OCI-LY7 (cell line): Measurements from ENCODE around the gene KLF15.

Experiments
- EZH2phosphoT487 ChIP-seq: fragments of 200-600 bp; sonication (generic); IDR thresholded peaks from 2 replicates; pipeline ENCODE4 v1.6.1; 2018; ENCODE audit warnings: low read depth, borderline replicate concordance, mild to moderate bottlenecking, mixed run types, antibody characterized with exemption, low read length, moderate library complexity, mixed read lengths
- TF ChIP-seq, protein P1 (sequence below): fragments of 200-600 bp; sonication (generic); conservative IDR thresholded peaks from 2 replicates; pipeline ENCODE4 v1.5.1; 2014; ENCODE audit warnings: mild to moderate bottlenecking, antibody characterized with exemption, low read length, moderate library complexity, mixed read lengths

DNA sequence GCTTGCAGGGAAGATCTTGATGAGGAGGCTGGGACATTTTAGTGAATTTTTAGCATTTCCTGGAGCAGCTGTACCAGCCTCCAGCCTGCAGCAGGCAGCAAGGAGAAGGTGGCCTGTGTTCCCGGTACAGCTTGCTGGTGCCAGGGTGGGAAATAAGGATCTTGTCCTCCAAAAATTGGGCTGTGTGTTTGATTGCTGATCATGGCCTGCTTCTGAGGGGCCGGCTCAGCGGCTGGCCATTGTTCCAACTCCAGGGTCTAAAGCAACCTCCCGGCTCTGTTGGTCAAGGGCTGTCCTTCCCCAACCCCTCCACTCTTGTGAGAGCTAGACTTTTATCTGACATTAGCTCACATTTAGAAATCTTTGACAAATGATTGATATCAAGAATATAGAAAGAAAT lies 42.5 kb upstream of the KLF15 start:
- TF ChIP-seq, protein P1, sequence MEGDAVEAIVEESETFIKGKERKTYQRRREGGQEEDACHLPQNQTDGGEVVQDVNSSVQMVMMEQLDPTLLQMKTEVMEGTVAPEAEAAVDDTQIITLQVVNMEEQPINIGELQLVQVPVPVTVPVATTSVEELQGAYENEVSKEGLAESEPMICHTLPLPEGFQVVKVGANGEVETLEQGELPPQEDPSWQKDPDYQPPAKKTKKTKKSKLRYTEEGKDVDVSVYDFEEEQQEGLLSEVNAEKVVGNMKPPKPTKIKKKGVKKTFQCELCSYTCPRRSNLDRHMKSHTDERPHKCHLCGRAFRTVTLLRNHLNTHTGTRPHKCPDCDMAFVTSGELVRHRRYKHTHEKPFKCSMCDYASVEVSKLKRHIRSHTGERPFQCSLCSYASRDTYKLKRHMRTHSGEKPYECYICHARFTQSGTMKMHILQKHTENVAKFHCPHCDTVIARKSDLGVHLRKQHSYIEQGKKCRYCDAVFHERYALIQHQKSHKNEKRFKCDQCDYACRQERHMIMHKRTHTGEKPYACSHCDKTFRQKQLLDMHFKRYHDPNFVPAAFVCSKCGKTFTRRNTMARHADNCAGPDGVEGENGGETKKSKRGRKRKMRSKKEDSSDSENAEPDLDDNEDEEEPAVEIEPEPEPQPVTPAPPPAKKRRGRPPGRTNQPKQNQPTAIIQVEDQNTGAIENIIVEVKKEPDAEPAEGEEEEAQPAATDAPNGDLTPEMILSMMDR: no peak
- no peak for TF ChIP-seq EZH2phosphoT487
